K562 (cell line): ENCODE data around the gene TAT. TPM values are rescaled to one million over a fixed set of nuclear protein-coding genes. Genes with fewer than 3 reads are reported as not detected.
"Not testable (repeated sequence)": the region's sequence is repeated elsewhere in the genome, so short reads cannot be mapped to it uniquely, and the experiment has no call there.

Experiments used
- ATAC-seq: fragments of 200-7000 bp; cut with Tn5 transposase; 3 replicates; pipeline ENCODE4 v1.9.1; 2020; ENCODE audit warnings: moderate library complexity
- BruUV-seq: library from RNA; stranded (reverse); fragments of 400-500 nt; replicated peaks from 2 replicates; lab custom pipeline; 2021; lab: Mats Ljungman, UMichigan
- CTCF ChIA-PET: fragments of 300-600 bp; formaldehyde crosslinking; extraction: SDS; loops from one replicate; lab custom pipeline; 2021; ENCODE audit warnings: low intra/inter-chr PET ratio; lab: Yijun Ruan, JAX
- POLR2A ChIA-PET: fragments of 300-600, 350-650 bp; sonication (Branson Sonifier 250); formaldehyde crosslinking; extraction: SDS; loops from one replicate; lab custom pipeline; 2021; ENCODE audit warnings: antibody characterized with exemption, inconsistent platforms; lab: Yijun Ruan, JAX
- DNase-seq, 4 experiments: peaks; one replicate each; pipeline versions ENCODE4 v3.0.0 to v3.0.0-alpha.2; 2011 to 2018; ENCODE audit warnings: low spot score in 3 of 4, mixed read lengths in 3 of 4; ENCODE audit errors: extremely low read depth in 1 of 4
- FAIRE-seq: peaks from 2 replicates; lab custom pipeline; 2011; peaks lifted over from hg19 to GRCh38; lab: Jason Lieb, UNC
- H2AFZ ChIP-seq: 2 replicates; pipeline ENCODE4 v1.6.0; 2011; ENCODE audit warnings: low read depth, low read length, control low read depth, inconsistent platforms
- H3K27ac ChIP-seq: fragments of 200-600 bp; 3 replicates; pipeline ENCODE4 v1.8.0; 2011; ENCODE audit warnings: low read depth, mild to moderate bottlenecking, control low read depth, inconsistent platforms, low read length, moderate library complexity, mixed read lengths; ENCODE audit errors: extremely low read depth
- H3K27me3 ChIP-seq, 2 experiments: fragments of 300-600 bp in 1 of 2; 2 replicates in 1 of 2; 3 replicates in 1 of 2; pipeline versions ENCODE4 v1.6.0 to v1.8.0; 2011; ENCODE audit warnings: inconsistent platforms in 2 of 2, low read length in 2 of 2, mild to moderate bottlenecking in 1 of 2, mixed read lengths in 1 of 2, moderate library complexity in 1 of 2; ENCODE audit not compliant: control insufficient read depth in 2 of 2, insufficient read depth in 2 of 2
- H3K36me3 ChIP-seq: fragments of 300-600 bp; 3 replicates; pipeline ENCODE4 v1.8.0; 2011; ENCODE audit warnings: mild to moderate bottlenecking, low read length, inconsistent platforms; ENCODE audit not compliant: control insufficient read depth, insufficient read depth
- H3K4me1 ChIP-seq, 2 experiments: fragments of 200-600 bp in 1 of 2; replicated peaks in 1 of 2; 2 replicates in 1 of 2; 3 replicates in 1 of 2; pipeline versions ENCODE4 v1.5.1 to v1.8.0; 2011; ENCODE audit warnings: inconsistent platforms in 2 of 2, low read length in 2 of 2, mild to moderate bottlenecking in 1 of 2, mixed read lengths in 1 of 2, moderate library complexity in 1 of 2; ENCODE audit not compliant: control insufficient read depth in 2 of 2, insufficient read depth in 2 of 2
- H3K4me2 ChIP-seq: 2 replicates; pipeline ENCODE4 v1.6.1; 2011; ENCODE audit warnings: low read length, control low read depth, inconsistent platforms, mixed read lengths; ENCODE audit not compliant: insufficient read depth
- H3K4me3 ChIP-seq: fragments of 200-600 bp; sonication (generic), shearing (Covaris generic); 2 replicates; pipeline ENCODE4 v1.5.1; 2016; ENCODE audit warnings: control low read depth, inconsistent platforms
- H3K79me2 ChIP-seq: fragments of 200-600 bp; 3 replicates; pipeline ENCODE4 v1.8.0; 2011; ENCODE audit warnings: low read length, inconsistent platforms; ENCODE audit not compliant: control insufficient read depth, insufficient read depth
- H3K9ac ChIP-seq, 2 experiments: 2 replicates each; pipeline versions ENCODE4 v1.6.0 to v1.6.1; 2011; ENCODE audit warnings: low read depth in 2 of 2, low read length in 2 of 2, control low read depth in 1 of 2, inconsistent platforms in 1 of 2, mild to moderate bottlenecking in 1 of 2, mixed read lengths in 1 of 2; ENCODE audit not compliant: insufficient read depth in 1 of 2
- H3K9me1 ChIP-seq: one replicate; pipeline ENCODE4 v1.6.0; 2011; ENCODE audit warnings: inconsistent platforms, mild to moderate bottlenecking, low read length, moderate library complexity; ENCODE audit not compliant: control insufficient read depth, insufficient read depth
- H3K9me3 ChIP-seq: replicated peaks from 2 replicates; pipeline ENCODE4 v1.5.1; 2011; ENCODE audit warnings: low read depth, low read length, inconsistent platforms; ENCODE audit not compliant: control insufficient read depth, insufficient read depth
- H4K20me1 ChIP-seq: replicated peaks from 2 replicates; pipeline ENCODE4 v1.6.1; 2011; ENCODE audit warnings: low read length, inconsistent platforms, mixed read lengths; ENCODE audit not compliant: control insufficient read depth, insufficient read depth
- CREB3 ChIP-seq: fragments of 450-650 bp; conservative IDR thresholded peaks from 2 replicates; pipeline ENCODE4 v1.6.1; 2016; ENCODE audit warnings: missing genetic modification characterization, low read depth, mild to moderate bottlenecking, missing compliant biosample characterization, moderate library complexity
- ERF ChIP-seq: fragments of 450-650 bp; formaldehyde crosslinking; IDR thresholded peaks from 2 replicates; pipeline ENCODE4 v1.4.0; 2020; ENCODE audit warnings: mild to moderate bottlenecking, mixed read lengths
- KLF10 ChIP-seq: fragments of 250-450 bp; sonication (Bioruptor Pico); IDR thresholded peaks from 2 replicates; pipeline ENCODE4 v1.6.1; 2021; ENCODE audit warnings: matching md5 sums
- MYC ChIP-seq, 2 experiments: fragments of 250-450 bp in 1 of 2; sonication (Bioruptor Pico) in 1 of 2; IDR thresholded peaks; 2 replicates each; pipeline versions ENCODE4 v1.5.1 to v1.6.1; 2012 to 2021; ENCODE audit warnings: low read depth in 2 of 2, borderline replicate concordance in 1 of 2, improper control_type of control experiment in 1 of 2, low read length in 1 of 2, mild to moderate bottlenecking in 1 of 2, moderate library complexity in 1 of 2
- RBM25 ChIP-seq: fragments of 200-400 bp; formaldehyde crosslinking; IDR thresholded peaks from 2 replicates; pipeline ENCODE4 v1.6.1; 2018; ENCODE audit warnings: low read length, low read depth, moderate library complexity; ENCODE audit not compliant: severe bottlenecking
- SRSF1 ChIP-seq: fragments of 200-400 bp; formaldehyde crosslinking; IDR thresholded peaks from 2 replicates; pipeline ENCODE4 v1.6.1; 2017; ENCODE audit warnings: mild to moderate bottlenecking, low read depth, low read length, moderate library complexity
- TAF15 ChIP-seq: fragments of 200-400 bp; formaldehyde crosslinking; IDR thresholded peaks from 2 replicates; pipeline ENCODE4 v1.6.1; 2017; ENCODE audit warnings: mild to moderate bottlenecking, low read depth, low read length, moderate library complexity
- UBTF ChIP-seq, 2 experiments: IDR thresholded peaks; 2 replicates each; pipeline ENCODE4 v1.6.1; 2012; ENCODE audit warnings: improper control_type of control experiment in 2 of 2, low read depth in 2 of 2, low read length in 2 of 2, borderline replicate concordance in 1 of 2
- ZNF41 ChIP-seq: fragments of 250-450 bp; sonication (Bioruptor Pico); conservative IDR thresholded peaks from 2 replicates; pipeline ENCODE4 v1.4.0; 2020; ENCODE audit warnings: mild to moderate bottlenecking
- ZNF444 ChIP-seq: fragments of 250-450 bp; sonication (Bioruptor Pico); IDR thresholded peaks from 2 replicates; pipeline ENCODE4 v1.4.0; 2020; ENCODE audit warnings: mild to moderate bottlenecking, moderate library complexity
- WGBS: fragments of 100-300 bp; shearing (Covaris generic); methylation state at CpG from one replicate; pipeline ENCODE4 v1.1.6; 2016; ENCODE audit warnings: low coverage, mixed read lengths; ENCODE audit not compliant: insufficient coverage; ENCODE audit errors: missing lambda C conversion rate; 5-methylcytosine and 5-hydroxymethylcytosine counted together
- in situ Hi-C: fragments of 300-500 bp; cut with MboI; formaldehyde crosslinking; loops from 4 replicates; pipeline ENCODE4 v1.15.0; 2018; ENCODE audit warnings: inconsistent platforms, mixed read lengths
- intact Hi-C: fragments of 100-400 bp; cut with micrococcal nuclease; formaldehyde crosslinking; loops from 2 replicates; pipeline ENCODE4 v1.14.2; 2022
- polyA plus RNA-seq, 8 experiments: library from polyadenylated mRNA; depleted of rRNA in 4 of 8; stranded (reverse) in 5 of 8; unstranded in 3 of 8; fragments of >200 nt; fragmentation: Nextera tagmentation in 2 of 8; fragmentation: Illumina TruSeq in 1 of 8; extraction: Ambion mirVana in 2 of 8; extraction: Trizol in 1 of 8; gene quantifications; 2 replicates each; pipeline versions ENCODE4 v1.2.1 to v1.2.3, GENCODE V29; 2011 to 2014; ENCODE audit warnings: inconsistent platforms in 1 of 8, missing spikeins in 1 of 8
- total RNA-seq, 7 experiments: library from RNA; depleted of rRNA in 6 of 7; stranded (reverse); fragments of >200 nt in 6 of 7; fragmentation: Illumina TruSeq in 2 of 7; extraction: Trizol in 2 of 7; gene quantifications; 2 replicates each; pipeline versions ENCODE4 v1.2.1 to v1.2.3, GENCODE V29; 2011 to 2021; ENCODE audit warnings: low replicate concordance in 1 of 7

Gene TAT
- total and polyA plus RNA-seq, 9 of the 15 experiments (the other 6 are each of a cell fraction or from before 2014, with no cell fraction given) = 0.04 to 0.24 (median 0.04) TPM; not detected in 6

- BruUV-seq, H2AFZ ChIP-seq, ATAC-seq, H3K4me3 ChIP-seq, H3K9me1 ChIP-seq, H3K9ac ChIP-seq, H3K9me3 ChIP-seq, intact Hi-C loops, CTCF ChIA-PET, DNase-seq, H3K79me2 ChIP-seq, H3K36me3 ChIP-seq, FAIRE-seq, H4K20me1 ChIP-seq, H3K27ac ChIP-seq, H3K4me1 ChIP-seq, H3K4me2 ChIP-seq: not testable (repeated sequence)
- peaks cover 29 to 40% of the 10 kb centered on the region in 2 experiments for H3K27me3 ChIP-seq
- in situ Hi-C loops = loop anchor here (10.0 kb wide), 1 partner anchor 158 kb away; no protein-coding TSS in a partner anchor
- POLR2A ChIA-PET = interaction anchor here (0.7 kb wide), 1 partner anchor 17 kb away, joined by 3 read pairs; no protein-coding TSS in a partner anchor
- WGBS = 4% methylated on average over 5 of the region's 5 CpGs
Measured at GRCh38 chr16:71582553-71582848, 5.6 kb upstream of the TAT start.

- Histone ChIP-seq H2AFZ (no peak overlapping the region), H3K79me2 (no peaks in the 10 kb centered on the region), H3K27me3 (peaks cover 24 to 33% of the 10 kb centered on the region in 2 experiments; a peak in 4 of 5 replicates), H3K27ac (no peak overlapping the region), H3K4me2 (no peak overlapping the region), H3K4me3 (no peak overlapping the region), H3K9me1 (no peaks in the 10 kb centered on the region), H3K36me3 (no peaks in the 10 kb centered on the region), H3K9ac (no peak overlapping the region), H3K4me1 (no peaks in the 10 kb centered on the region), H3K9me3 (no peaks in the 10 kb centered on the region), H4K20me1 (no peaks in the 10 kb centered on the region)
- FAIRE-seq (no peak), DNase-seq (no peak), ATAC-seq (no peak)
- in situ Hi-C loops = no loop called here
- intact Hi-C loops = no loop called here
- ChIA-PET CTCF (no interaction called here), POLR2A (interaction anchor here (1.0 to 1.2 kb wide), 2 partner anchors 10 to 29 kb away, joined by 3 read pairs; no protein-coding TSS in a partner anchor)
- no TSS peak for BruUV-seq
- TF ChIP-seq MYC (IDR thresholded peaks at IDR 0.05; ENCODE audit: low read depth, low read length) = no peak
- no peak for TF ChIP-seq MYC (CRISPR knock-in tag; IDR thresholded peaks at IDR 0.05; ENCODE audit: borderline replicate concordance, low read depth)
- no peak for TF ChIP-seq ZNF41 (CRISPR knock-in tag)
- TF ChIP-seq UBTF (IDR thresholded peaks at IDR 0.05; ENCODE audit: borderline replicate concordance in 1 of 2, low read depth in 2 of 2, low read length in 2 of 2) = no peak
- TF ChIP-seq KLF10 (CRISPR knock-in tag) = no peak
- TF ChIP-seq ZNF444 = no peak
- no peak for TF ChIP-seq SRSF1
- TF ChIP-seq RBM25 = no peak
- no peak for TF ChIP-seq TAF15
- TF ChIP-seq CREB3 = no peak
- no peak for TF ChIP-seq ERF (CRISPR knock-in tag)
Measured at GRCh38 chr16:71574702-71575101, 2.2 kb downstream of the TAT start.
